Measurements from ENCODE around the gene HSPA9.

Gene HSPA9

GRCh38 chr5:138580777-138581176, 5.6 kb upstream of the HSPA9 start:
- Histone ChIP-seq H3K4me2 (ENCODE audit: low read length) (no peak overlapping the region), H2AFZ (ENCODE audit: insufficient read depth, low read length, poor library complexity) (no peak overlapping the region), H2BK120ac (ENCODE audit: insufficient read depth, low read length, poor library complexity) (no peak overlapping the region), H2AK5ac (ENCODE audit: low read length) (no peak overlapping the region), H4K8ac (ENCODE audit: low read depth, low read length) (no peak overlapping the region), H2BK5ac (ENCODE audit: low read depth, low read length, poor library complexity) (no peak overlapping the region), H3K4me3 (ENCODE audit: low read depth, low read length) (no peak overlapping the region), H4K12ac (ENCODE audit: low read depth, low read length) (no peak overlapping the region), H3K79me2 (ENCODE audit: control insufficient read depth, insufficient read depth, low read length, poor library complexity) (no peaks in the 10 kb centered on the region), H3K79me1 (ENCODE audit: low read length) (peaks cover 5% of the 10 kb centered on the region), H3K27me3 (ENCODE audit: insufficient read depth, low read length) (no peaks in the 10 kb centered on the region), H3K36me3 (ENCODE audit: control insufficient read depth in 1 of 2, insufficient read depth in 2 of 2, low read length in 2 of 2) (no peaks in the 10 kb centered on the region), H3K9ac (ENCODE audit: low read length) (no peak overlapping the region), H3K4me1 (ENCODE audit: control insufficient read depth in 1 of 2, insufficient read depth in 2 of 2, low read length in 2 of 2) (peaks cover 2 to 3% of the 10 kb centered on the region in 2 experiments), H3K27ac (ENCODE audit: low read depth, low read length) (no peak overlapping the region), H3K23ac (ENCODE audit: low read length) (no peak overlapping the region), H3K9me3 (ENCODE audit: insufficient read depth, low read depth, low read length) (no peaks in the 10 kb centered on the region), H3K14ac (ENCODE audit: low read length) (no peak overlapping the region), H3K4ac (ENCODE audit: low read depth, low read length) (no peak overlapping the region), H3K18ac (ENCODE audit: low read length) (no peak overlapping the region), H4K91ac (ENCODE audit: low read depth, low read length) (no peak overlapping the region), H2BK12ac (ENCODE audit: low read length) (no peak overlapping the region)
- no peak for DNase-seq

- H3K9me3 ChIP-seq (ENCODE audit: insufficient read depth, low read depth, low read length) = no peaks in the 10 kb centered on the region
- no peak overlapping the region for H2BK5ac ChIP-seq (ENCODE audit: low read depth, low read length, poor library complexity)
- peaks cover 10% of the 10 kb centered on the region for H3K79me1 ChIP-seq (ENCODE audit: low read length)
- peaks cover 2 to 3% of the 10 kb centered on the region in 2 experiments for H3K4me1 ChIP-seq (ENCODE audit: control insufficient read depth in 1 of 2, insufficient read depth in 2 of 2, low read length in 2 of 2)
- H3K4me3 ChIP-seq (ENCODE audit: low read depth, low read length) = no peak overlapping the region
- H3K4ac ChIP-seq (ENCODE audit: low read depth, low read length) = no peak overlapping the region
- no peak overlapping the region for H2BK12ac ChIP-seq (ENCODE audit: low read length)
- no peak for DNase-seq
- no peak overlapping the region for H2AFZ ChIP-seq (ENCODE audit: insufficient read depth, low read length, poor library complexity)
- H3K79me2 ChIP-seq (ENCODE audit: control insufficient read depth, insufficient read depth, low read length, poor library complexity) = peaks cover 3% of the 10 kb centered on the region
- no peak overlapping the region for H2BK120ac ChIP-seq (ENCODE audit: insufficient read depth, low read length, poor library complexity)
- H3K4me2 ChIP-seq (ENCODE audit: low read length) = no peak overlapping the region
- H3K9ac ChIP-seq (ENCODE audit: low read length) = no peak overlapping the region
- H4K8ac ChIP-seq (ENCODE audit: low read depth, low read length) = no peak overlapping the region
- no peak overlapping the region for H3K27ac ChIP-seq (ENCODE audit: low read depth, low read length)
- no CpG with 5 or more reads among the region's 2 CpGs for WGBS (ENCODE audit: extremely low coverage, insufficient coverage, insufficient read length)
- no peak overlapping the region for H4K91ac ChIP-seq (ENCODE audit: low read depth, low read length)
- no peaks in the 10 kb centered on the region for H3K27me3 ChIP-seq (ENCODE audit: insufficient read depth, low read length)
- H3K18ac ChIP-seq (ENCODE audit: low read length) = no peak overlapping the region
- no peak overlapping the region for H2AK5ac ChIP-seq (ENCODE audit: low read length)
- no peaks in the 10 kb centered on the region for H3K36me3 ChIP-seq (ENCODE audit: control insufficient read depth in 1 of 2, insufficient read depth in 2 of 2, low read length in 2 of 2)
- no peak overlapping the region for H4K12ac ChIP-seq (ENCODE audit: low read depth, low read length)
- no peak overlapping the region for H3K23ac ChIP-seq (ENCODE audit: low read length)
- H3K14ac ChIP-seq (ENCODE audit: low read length) = no peak overlapping the region
Measured at GRCh38 chr5:138580001-138580400, 4.8 kb upstream of the HSPA9 start.

DNA sequence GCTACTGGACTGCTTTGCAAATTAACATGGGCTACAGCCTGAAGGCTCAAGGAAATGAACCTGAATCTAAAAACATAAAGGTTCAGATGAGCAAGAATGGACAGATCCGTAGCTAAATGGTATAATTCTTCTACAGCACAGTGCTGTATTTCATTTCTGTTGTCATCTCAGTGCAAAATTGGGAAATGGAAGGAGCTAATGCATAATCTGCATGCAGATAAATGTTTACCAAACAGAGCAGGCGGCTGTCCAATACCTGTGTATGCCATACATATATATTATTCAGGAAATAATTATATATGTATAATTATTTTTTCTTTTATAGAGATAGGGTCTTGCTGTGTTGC, 4.3 kb upstream of the HSPA9 start:
- no CpG with 5 or more reads among the region's 2 CpGs for WGBS (ENCODE audit: extremely low coverage, insufficient coverage, insufficient read length)
- H3K4me3 ChIP-seq (ENCODE audit: low read depth, low read length) = no peak overlapping the region

GRCh38 chr5:138577452-138577851, 2.3 kb upstream of the HSPA9 start:
- peaks cover 9% of the 10 kb centered on the region for H3K79me2 ChIP-seq (ENCODE audit: control insufficient read depth, insufficient read depth, low read length, poor library complexity)

More for the DNA sequence above, 4.3 kb upstream of the HSPA9 start:
- Histone ChIP-seq H3K9ac (ENCODE audit: low read length) (no peak overlapping the region), H3K79me2 (ENCODE audit: control insufficient read depth, insufficient read depth, low read length, poor library complexity) (peaks cover 7% of the 10 kb centered on the region), H3K9me3 (ENCODE audit: insufficient read depth, low read depth, low read length) (no peaks in the 10 kb centered on the region), H2AK5ac (ENCODE audit: low read length) (no peak overlapping the region), H4K91ac (ENCODE audit: low read depth, low read length) (no peak overlapping the region), H3K27ac (ENCODE audit: low read depth, low read length) (no peak overlapping the region), H2BK12ac (ENCODE audit: low read length) (no peak overlapping the region), H4K8ac (ENCODE audit: low read depth, low read length) (no peak overlapping the region), H3K36me3 (ENCODE audit: control insufficient read depth in 1 of 2, insufficient read depth in 2 of 2, low read length in 2 of 2) (no peaks in the 10 kb centered on the region), H3K27me3 (ENCODE audit: insufficient read depth, low read length) (no peaks in the 10 kb centered on the region), H3K14ac (ENCODE audit: low read length) (no peak overlapping the region), H4K12ac (ENCODE audit: low read depth, low read length) (no peak overlapping the region), H2BK5ac (ENCODE audit: low read depth, low read length, poor library complexity) (no peak overlapping the region), H3K23ac (ENCODE audit: low read length) (no peak overlapping the region), H3K4me2 (ENCODE audit: low read length) (no peak overlapping the region), H3K4ac (ENCODE audit: low read depth, low read length) (no peak overlapping the region), H2BK120ac (ENCODE audit: insufficient read depth, low read length, poor library complexity) (no peak overlapping the region), H2AFZ (ENCODE audit: insufficient read depth, low read length, poor library complexity) (no peak overlapping the region), H3K4me1 (ENCODE audit: control insufficient read depth in 1 of 2, insufficient read depth in 2 of 2, low read length in 2 of 2) (peaks cover 2 to 3% of the 10 kb centered on the region in 2 experiments), H3K79me1 (ENCODE audit: low read length) (peaks cover 13% of the 10 kb centered on the region), H3K18ac (ENCODE audit: low read length) (no peak overlapping the region)
- DNase-seq = no peak

More at GRCh38 chr5:138577452-138577851, 2.3 kb upstream of the HSPA9 start:
- Histone ChIP-seq H3K18ac (ENCODE audit: low read length) (no peak overlapping the region), H3K23ac (ENCODE audit: low read length) (no peak overlapping the region), H3K27me3 (ENCODE audit: insufficient read depth, low read length) (no peaks in the 10 kb centered on the region), H3K9me3 (ENCODE audit: insufficient read depth, low read depth, low read length) (no peaks in the 10 kb centered on the region), H4K12ac (ENCODE audit: low read depth, low read length) (no peak overlapping the region), H4K8ac (ENCODE audit: low read depth, low read length) (no peak overlapping the region), H3K4me2 (ENCODE audit: low read length) (no peak overlapping the region), H3K4ac (ENCODE audit: low read depth, low read length) (no peak overlapping the region), H2AFZ (ENCODE audit: insufficient read depth, low read length, poor library complexity) (no peak overlapping the region), H2AK5ac (ENCODE audit: low read length) (no peak overlapping the region), H3K79me1 (ENCODE audit: low read length) (peaks cover 13% of the 10 kb centered on the region), H3K9ac (ENCODE audit: low read length) (no peak overlapping the region), H2BK120ac (ENCODE audit: insufficient read depth, low read length, poor library complexity) (no peak overlapping the region), H3K4me1 (ENCODE audit: control insufficient read depth in 1 of 2, insufficient read depth in 2 of 2, low read length in 2 of 2) (peaks cover 3 to 5% of the 10 kb centered on the region in 2 experiments), H2BK5ac (ENCODE audit: low read depth, low read length, poor library complexity) (no peak overlapping the region), H2BK12ac (ENCODE audit: low read length) (no peak overlapping the region), H3K4me3 (ENCODE audit: low read depth, low read length) (no peak overlapping the region), H3K36me3 (ENCODE audit: control insufficient read depth in 1 of 2, insufficient read depth in 2 of 2, low read length in 2 of 2) (peaks cover 5 to 7% of the 10 kb centered on the region in 2 experiments), H3K14ac (ENCODE audit: low read length) (no peak overlapping the region), H4K91ac (ENCODE audit: low read depth, low read length) (no peak overlapping the region), H3K27ac (ENCODE audit: low read depth, low read length) (no peak overlapping the region)
- WGBS (ENCODE audit: extremely low coverage, insufficient coverage, insufficient read length) = no CpG with 5 or more reads among the region's 17 CpGs
- DNase-seq = no peak

Data from trophoblast cell (in vitro differentiated cells and primary cell).